Naive B cell (primary cell): ENCODE results near the gene ZBTB14. TPM values are rescaled to one million over a fixed set of nuclear protein-coding genes. Genes with fewer than 3 reads are reported as not detected.
A peak's percentile ranks its signal among the peaks of the same experiment; 100 is the strongest.

ENCODE experiments used
- ATAC-seq, 2 donors: fragments of 150-1000 bp; cut with Tn5 transposase; 2 replicates each; pipeline ENCODE4 v1.10.0; 2021; ENCODE audit warnings: low read depth in 2 of 2, mild to moderate bottlenecking in 2 of 2, moderate library complexity in 2 of 2
- DNase-seq: peaks from one replicate; pipeline ENCODE4 v3.0.0; 2022
- H3K27ac Mint-ChIP-seq, 6 donors: one replicate each; pipeline ENCODE4 v1.8.0; 2020 to 2022; ENCODE audit warnings: mild to moderate bottlenecking in 6 of 6, mixed read lengths in 6 of 6, moderate library complexity in 5 of 6, inconsistent platforms in 2 of 6
- H3K27me3 Mint-ChIP-seq, 3 donors: one replicate each; pipeline ENCODE4 v1.8.0; 2021 to 2022; ENCODE audit warnings: mixed read lengths in 3 of 3, mild to moderate bottlenecking in 1 of 3
- H3K36me3 Mint-ChIP-seq, 2 donors: one replicate each; pipeline ENCODE4 v1.8.0; 2020 to 2022; ENCODE audit warnings: mixed read lengths in 2 of 2, inconsistent platforms in 1 of 2, mild to moderate bottlenecking in 1 of 2
- H3K4me1 Mint-ChIP-seq, 3 donors: one replicate each; pipeline ENCODE4 v1.8.0; 2020 to 2022; ENCODE audit warnings: mixed read lengths in 3 of 3, inconsistent platforms in 1 of 3, mild to moderate bottlenecking in 1 of 3, moderate library complexity in 1 of 3
- H3K4me3 Mint-ChIP-seq, 8 donors: one replicate each; pipeline ENCODE4 v1.8.0; 2020 to 2022; ENCODE audit warnings: mild to moderate bottlenecking in 8 of 8, mixed read lengths in 8 of 8, moderate library complexity in 8 of 8, inconsistent platforms in 2 of 8
- H3K9me3 Mint-ChIP-seq, 7 donors: one replicate each; pipeline ENCODE4 v1.8.0; 2020 to 2022; ENCODE audit warnings: mixed read lengths in 7 of 7, mild to moderate bottlenecking in 5 of 7, inconsistent platforms in 2 of 7, moderate library complexity in 1 of 7
- polyA plus RNA-seq, 6 donors: library from polyadenylated mRNA; unstranded; fragments of 300-500 nt; fragmentation: Illumina TruSeq; gene quantifications; one replicate each; pipeline ENCODE4 v1.2.3, GENCODE V29; 2021; ENCODE audit warnings: low read depth in 6 of 6

Gene ZBTB14
- polyA plus RNA-seq, 6 donors from 2014 or later, result 9.8 to 21.0 (median 15.8) TPM

DNA sequence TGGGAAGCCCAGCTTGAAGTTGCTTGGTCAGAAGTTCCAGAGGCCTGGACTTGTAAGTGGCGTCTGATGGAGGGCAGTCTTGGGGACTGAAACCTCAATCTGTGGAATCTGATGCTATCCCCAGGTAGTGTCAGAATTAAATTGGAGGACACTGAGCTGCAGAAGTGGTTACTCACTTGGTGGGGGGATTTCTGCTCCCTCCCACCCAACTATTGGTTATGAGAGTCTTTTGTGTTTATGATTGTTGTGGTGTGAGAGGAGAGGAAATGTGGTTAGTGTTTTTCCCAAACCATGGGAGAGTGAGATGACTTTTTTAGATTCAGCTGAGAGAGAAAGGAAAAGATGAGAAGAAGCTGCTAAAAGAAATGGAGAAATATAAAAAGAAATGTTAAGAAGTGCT is 12.8 kb downstream of the ZBTB14 start:
- peaks cover 0 to 15% of the 10 kb centered on the region in 2 donors for H3K36me3 Mint-ChIP-seq
- H3K4me3 Mint-ChIP-seq, result no peak overlapping the region
- peaks cover 0 to 13% (median 6%) of the 10 kb centered on the region in 3 donors for H3K27me3 Mint-ChIP-seq
- DNase-seq, result no peak
- H3K4me1 Mint-ChIP-seq, result peaks cover 4 to 6% (median 6%) of the 10 kb centered on the region in 3 donors
- peaks cover 4 to 21% (median 15%) of the 10 kb centered on the region in 7 donors for H3K9me3 Mint-ChIP-seq
- ATAC-seq, result no peak
- H3K27ac Mint-ChIP-seq, result peak overlapping the region in 1 of 6 donors; percentile 29

DNA sequence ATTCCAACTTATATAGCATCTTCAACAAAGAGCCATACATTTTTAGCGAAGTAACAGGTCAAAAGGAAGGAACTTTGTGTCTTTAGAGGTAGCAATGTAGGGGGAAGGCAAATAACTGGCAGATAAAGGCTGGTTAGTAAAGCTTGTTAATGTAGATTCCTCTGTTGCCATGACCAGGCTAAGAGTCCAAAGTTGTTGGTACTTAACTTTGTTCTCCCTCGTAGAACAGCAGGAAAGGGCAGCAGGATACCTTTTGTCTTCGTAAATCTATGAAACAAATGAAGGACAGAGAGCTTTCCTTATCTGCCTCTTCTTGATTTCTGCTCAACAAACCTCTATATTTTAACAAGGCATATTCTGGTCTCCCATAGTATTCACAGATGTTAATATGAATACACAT is 18.6 kb downstream of the ZBTB14 start:
- no peak overlapping the region for H3K27ac Mint-ChIP-seq
- no peak for DNase-seq
- no peak overlapping the region for H3K4me3 Mint-ChIP-seq
- ATAC-seq, result no peak
- H3K36me3 Mint-ChIP-seq, result peaks cover 0 to 19% of the 10 kb centered on the region in 2 donors
- peaks cover 4 to 40% (median 26%) of the 10 kb centered on the region in 3 donors for H3K27me3 Mint-ChIP-seq
- H3K4me1 Mint-ChIP-seq, result no peaks in the 10 kb centered on the region
- peaks cover 4 to 29% (median 17%) of the 10 kb centered on the region in 7 donors for H3K9me3 Mint-ChIP-seq

DNA sequence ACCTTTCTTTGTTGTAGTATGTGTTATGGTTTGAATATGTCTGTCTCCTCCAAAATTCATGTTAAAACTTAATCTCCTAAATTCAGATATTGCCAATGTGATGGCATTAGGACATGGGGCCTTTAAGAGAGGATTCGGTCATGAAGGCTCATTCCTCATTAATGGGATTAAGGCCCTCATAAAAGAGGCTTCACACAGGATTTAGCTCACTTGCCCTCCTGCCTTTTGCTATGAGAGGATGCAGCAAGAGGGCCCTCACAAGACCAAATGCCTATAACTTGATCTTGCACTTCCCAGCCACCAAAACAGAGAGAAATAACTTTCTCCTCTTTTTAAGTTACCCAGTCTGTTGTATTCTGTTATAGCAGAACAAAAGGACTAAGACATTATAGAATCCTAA is 19.7 kb downstream of the ZBTB14 start:
- H3K27me3 Mint-ChIP-seq, result peaks cover 4 to 43% (median 26%) of the 10 kb centered on the region in 3 donors
- H3K4me1 Mint-ChIP-seq, result no peaks in the 10 kb centered on the region
- no peak for ATAC-seq

DNA sequence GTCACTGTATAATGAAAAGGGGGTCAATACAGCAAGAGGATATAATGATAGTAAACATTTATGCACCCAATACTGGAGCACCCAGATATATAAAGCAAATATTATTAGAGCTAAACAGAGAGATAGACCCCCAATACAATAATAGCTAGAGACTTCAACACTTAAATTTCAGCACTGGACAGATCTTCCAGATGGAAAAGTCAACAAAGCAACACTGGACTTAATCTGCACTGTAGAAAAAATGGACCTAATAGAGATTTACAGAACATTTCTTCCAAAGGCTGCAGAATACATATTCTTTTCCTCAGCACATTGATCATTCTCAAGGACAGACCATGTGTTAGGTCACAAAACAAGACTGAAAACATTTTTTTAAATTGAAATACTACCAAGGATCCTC is 26.7 kb downstream of the ZBTB14 start:
- Mint-ChIP-seq H3K36me3 (peaks cover 5 to 29% of the 10 kb centered on the region in 2 donors), H3K4me1 (no peaks in the 10 kb centered on the region), H3K27me3 (peaks cover 23 to 55% (median 35%) of the 10 kb centered on the region in 3 donors), H3K27ac (no peak overlapping the region), H3K4me3 (no peak overlapping the region), H3K9me3 (peaks cover 13 to 74% (median 38%) of the 10 kb centered on the region in 7 donors)
- DNase-seq (no peak), ATAC-seq (no peak)

More for the DNA sequence above, 19.7 kb downstream of the ZBTB14 start:
- peaks cover 4 to 36% (median 20%) of the 10 kb centered on the region in 7 donors for H3K9me3 Mint-ChIP-seq
- DNase-seq, result no peak
- H3K36me3 Mint-ChIP-seq, result peaks cover 0 to 23% of the 10 kb centered on the region in 2 donors
- H3K4me3 Mint-ChIP-seq, result no peak overlapping the region
- no peak overlapping the region for H3K27ac Mint-ChIP-seq

DNA sequence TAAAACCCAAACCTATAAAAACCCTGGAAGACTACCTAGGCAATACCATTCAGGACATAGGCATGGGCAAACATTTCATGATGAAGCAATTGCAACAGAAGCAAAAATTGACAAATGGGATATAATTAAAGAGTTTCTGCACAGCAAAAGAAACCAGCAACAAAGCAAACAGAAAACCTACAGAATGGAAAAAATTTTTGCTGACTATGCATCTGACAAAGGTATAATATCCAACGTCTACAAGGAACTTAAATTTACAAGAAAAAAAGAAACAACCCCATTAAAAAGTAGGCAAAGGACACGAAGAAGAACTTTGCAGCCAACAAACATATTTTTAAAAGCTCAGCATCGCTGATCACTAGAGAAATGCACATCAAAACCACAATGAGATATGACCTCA is 28.8 kb downstream of the ZBTB14 start:
- Mint-ChIP-seq H3K27ac (no peak overlapping the region), H3K4me3 (no peak overlapping the region), H3K4me1 (no peaks in the 10 kb centered on the region), H3K36me3 (peaks cover 5 to 31% of the 10 kb centered on the region in 2 donors), H3K9me3 (peaks cover 16 to 80% (median 36%) of the 10 kb centered on the region in 7 donors), H3K27me3 (peaks cover 41 to 55% (median 43%) of the 10 kb centered on the region in 3 donors)
- no peak for DNase-seq
- ATAC-seq, result no peak

DNA sequence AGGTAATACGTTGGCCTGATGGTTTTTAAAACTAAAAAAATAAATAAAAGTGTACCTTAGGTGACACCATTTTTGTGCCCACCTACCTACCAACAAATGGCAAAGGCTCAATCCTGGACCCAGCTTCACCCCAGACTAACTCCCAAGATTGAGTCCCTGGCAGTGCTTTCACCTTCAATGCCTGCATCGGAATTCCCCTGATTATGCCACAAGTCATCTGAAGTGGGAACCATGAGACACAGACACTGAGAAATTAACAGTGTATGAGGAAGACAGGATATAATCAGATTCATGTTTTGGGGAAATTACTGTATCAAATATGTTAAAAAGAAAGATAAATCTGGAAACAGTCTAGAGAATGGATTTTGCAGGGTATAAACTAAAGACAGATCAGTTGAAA is 41.6 kb downstream of the ZBTB14 start:
- H3K4me1 Mint-ChIP-seq, result no peaks in the 10 kb centered on the region

DNA sequence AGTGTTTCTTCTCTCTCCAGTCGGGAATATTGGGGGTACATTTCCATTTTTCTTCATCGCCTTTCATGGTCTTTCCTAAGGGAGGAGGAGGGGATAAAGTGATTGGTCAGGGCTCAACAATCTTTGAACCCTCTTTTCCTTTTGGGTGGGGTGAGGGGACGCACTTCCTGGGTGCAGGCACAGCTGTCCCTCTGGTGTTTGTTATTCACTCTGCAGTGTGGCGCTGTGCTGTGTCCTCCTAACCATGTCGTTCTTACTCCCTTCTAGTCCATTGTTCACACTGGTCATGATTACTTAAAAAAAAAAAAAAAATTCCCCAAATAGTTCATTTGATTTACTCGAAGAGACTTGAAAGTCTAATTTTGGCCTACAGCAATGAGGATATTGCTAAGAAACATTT is 44.4 kb downstream of the ZBTB14 start:
- ATAC-seq (no peak), DNase-seq (no peak)
- no peaks in the 10 kb centered on the region for H3K36me3 Mint-ChIP-seq
- H3K4me1 Mint-ChIP-seq, result peaks cover 0 to 3% (median 0%) of the 10 kb centered on the region in 3 donors
- no peak overlapping the region for H3K27ac Mint-ChIP-seq
- H3K9me3 Mint-ChIP-seq, result no peaks in the 10 kb centered on the region
- H3K4me3 Mint-ChIP-seq, result no peak overlapping the region
- peaks cover 24 to 29% (median 26%) of the 10 kb centered on the region in 3 donors for H3K27me3 Mint-ChIP-seq

More for the DNA sequence above, 41.6 kb downstream of the ZBTB14 start:
- Mint-ChIP-seq H3K4me3 (no peak overlapping the region), H3K27me3 (peaks cover 29 to 38% (median 36%) of the 10 kb centered on the region in 3 donors), H3K9me3 (no peaks in the 10 kb centered on the region), H3K36me3 (no peaks in the 10 kb centered on the region), H3K27ac (no peak overlapping the region)
- no peak for DNase-seq
- ATAC-seq, result no peak

DNA sequence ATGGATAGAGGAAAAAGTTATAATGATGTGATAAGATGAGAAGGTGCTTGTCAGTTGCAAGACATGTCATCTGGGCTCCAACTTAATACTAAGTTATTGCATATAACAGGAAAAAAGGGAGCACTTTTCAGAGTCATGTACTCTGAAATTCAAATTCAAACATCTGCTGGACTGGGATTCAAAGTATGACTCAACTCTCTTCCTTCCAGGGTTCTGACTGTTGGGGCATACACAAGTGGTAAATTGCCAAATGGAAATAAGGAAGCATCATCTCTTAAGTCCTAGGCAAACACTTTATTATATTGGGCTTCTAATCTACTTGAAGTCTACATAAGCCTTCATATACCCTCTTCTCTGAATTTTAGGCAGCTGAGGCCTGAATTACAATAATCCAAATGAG is 44.9 kb downstream of the ZBTB14 start:
- peaks cover 20 to 28% (median 23%) of the 10 kb centered on the region in 3 donors for H3K27me3 Mint-ChIP-seq

DNA sequence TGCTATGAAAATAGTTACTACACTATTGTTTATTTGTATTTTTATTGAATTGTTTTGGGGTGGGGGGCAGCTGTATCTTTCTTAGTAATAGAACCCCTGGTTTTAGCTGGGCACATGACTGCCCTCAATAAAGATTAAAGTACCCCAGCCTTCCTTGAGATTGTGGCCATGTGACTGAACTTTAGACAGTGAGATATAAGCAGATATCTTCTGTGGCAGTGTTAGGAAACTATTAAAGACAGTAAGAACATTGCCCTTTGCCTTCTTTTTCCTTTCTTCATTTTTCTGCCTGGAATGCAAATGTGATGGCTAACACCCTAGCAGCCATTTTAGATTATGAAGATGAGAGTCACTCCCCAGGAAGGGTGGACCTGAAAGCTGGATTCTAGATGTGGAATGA is 50.6 kb downstream of the ZBTB14 start:
- peaks cover 14 to 20% (median 19%) of the 10 kb centered on the region in 3 donors for H3K4me1 Mint-ChIP-seq
- no peak overlapping the region for H3K27ac Mint-ChIP-seq
- ATAC-seq, result no peak
- no peak overlapping the region for H3K4me3 Mint-ChIP-seq
- DNase-seq, result no peak
- peaks cover 2 to 7% (median 4%) of the 10 kb centered on the region in 3 donors for H3K27me3 Mint-ChIP-seq
- peaks cover 0 to 5% (median 0%) of the 10 kb centered on the region in 7 donors for H3K9me3 Mint-ChIP-seq
- H3K36me3 Mint-ChIP-seq, result peaks cover 12 to 32% of the 10 kb centered on the region in 2 donors

More for the DNA sequence above, 44.9 kb downstream of the ZBTB14 start:
- H3K27ac Mint-ChIP-seq, result no peak overlapping the region
- H3K9me3 Mint-ChIP-seq, result no peaks in the 10 kb centered on the region
- no peak for DNase-seq
- H3K36me3 Mint-ChIP-seq, result no peaks in the 10 kb centered on the region
- H3K4me1 Mint-ChIP-seq, result peaks cover 0 to 3% (median 0%) of the 10 kb centered on the region in 3 donors
- no peak for ATAC-seq
- no peak overlapping the region for H3K4me3 Mint-ChIP-seq

DNA sequence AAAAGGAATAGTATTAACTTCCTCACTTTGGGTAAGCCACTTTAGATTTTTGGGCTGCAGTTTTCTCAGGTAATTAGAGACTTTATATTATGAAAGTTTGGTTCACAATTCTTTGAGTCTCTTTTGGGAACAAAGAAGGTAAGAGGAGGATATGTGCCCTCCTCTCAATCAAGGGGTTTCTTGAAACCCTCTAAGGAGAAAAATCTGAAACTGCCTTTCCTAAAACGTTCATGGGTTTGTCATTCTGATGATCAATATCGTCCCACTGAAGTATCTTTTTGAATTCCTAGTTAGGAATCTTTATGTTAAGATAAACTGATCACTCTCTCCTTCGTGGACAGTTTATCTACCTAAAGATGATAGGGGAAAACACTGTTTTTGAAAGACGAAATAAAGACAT is 56.1 kb downstream of the ZBTB14 start:
- no peak for ATAC-seq
- H3K27me3 Mint-ChIP-seq, result peaks cover 0 to 2% (median 0%) of the 10 kb centered on the region in 3 donors
- H3K27ac Mint-ChIP-seq, result peak overlapping the region in 1 of 6 donors; percentile 26
- peak overlapping the region in 6 of 8 donors; percentile 22 to 97 (median 76) for H3K4me3 Mint-ChIP-seq
- no peaks in the 10 kb centered on the region for H3K9me3 Mint-ChIP-seq
- peaks cover 23 to 44% (median 35%) of the 10 kb centered on the region in 3 donors for H3K4me1 Mint-ChIP-seq
- peaks cover 8 to 26% of the 10 kb centered on the region in 2 donors for H3K36me3 Mint-ChIP-seq
- DNase-seq, result no peak

Other genes with a start within 250 kb of the ZBTB14 start
- gene AKAIN1, start 98.5 kb downstream of the ZBTB14 start, polyA plus RNA-seq, result not detected
- gene EPB41L3, start 248.3 kb upstream of the ZBTB14 start, polyA plus RNA-seq, result under 1 TPM in 3 of 6 donors, not detected in 3; 0.17 to 0.45 (median 0.21) TPM